ENCODE measurements around the gene CLDND2.

DNA sequence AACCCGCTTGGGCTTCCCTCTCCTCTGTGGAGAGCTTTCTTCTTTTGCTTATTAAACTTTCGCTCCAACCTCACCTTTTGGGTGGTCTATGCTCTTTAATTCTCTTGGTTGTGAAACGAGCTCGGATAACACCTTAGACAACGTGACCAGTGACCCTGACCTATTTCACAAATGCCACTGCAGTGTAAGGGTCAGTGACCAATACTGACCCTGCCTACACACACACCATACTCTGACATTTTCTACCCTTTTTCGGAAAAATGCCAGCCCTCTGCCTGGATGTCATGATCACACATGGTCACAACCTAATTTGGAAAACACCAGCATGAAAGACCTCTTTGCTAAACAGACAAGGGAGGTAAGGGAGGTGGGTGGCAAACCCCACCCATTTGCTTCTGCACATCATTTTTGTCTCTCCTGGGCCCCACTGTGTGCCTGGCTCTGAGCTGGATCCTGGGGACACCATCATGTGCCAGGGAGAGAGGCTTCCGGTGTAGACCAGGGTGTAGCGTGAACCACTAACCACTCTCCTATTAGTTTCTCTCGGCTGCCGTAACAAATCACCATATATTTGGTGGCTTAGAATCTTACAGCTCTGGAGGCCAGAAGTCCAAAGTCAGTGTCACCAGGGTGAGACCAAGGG, 12.5 kb downstream of the CLDND2 start:
- TF ChIP-seq, protein P1, sequence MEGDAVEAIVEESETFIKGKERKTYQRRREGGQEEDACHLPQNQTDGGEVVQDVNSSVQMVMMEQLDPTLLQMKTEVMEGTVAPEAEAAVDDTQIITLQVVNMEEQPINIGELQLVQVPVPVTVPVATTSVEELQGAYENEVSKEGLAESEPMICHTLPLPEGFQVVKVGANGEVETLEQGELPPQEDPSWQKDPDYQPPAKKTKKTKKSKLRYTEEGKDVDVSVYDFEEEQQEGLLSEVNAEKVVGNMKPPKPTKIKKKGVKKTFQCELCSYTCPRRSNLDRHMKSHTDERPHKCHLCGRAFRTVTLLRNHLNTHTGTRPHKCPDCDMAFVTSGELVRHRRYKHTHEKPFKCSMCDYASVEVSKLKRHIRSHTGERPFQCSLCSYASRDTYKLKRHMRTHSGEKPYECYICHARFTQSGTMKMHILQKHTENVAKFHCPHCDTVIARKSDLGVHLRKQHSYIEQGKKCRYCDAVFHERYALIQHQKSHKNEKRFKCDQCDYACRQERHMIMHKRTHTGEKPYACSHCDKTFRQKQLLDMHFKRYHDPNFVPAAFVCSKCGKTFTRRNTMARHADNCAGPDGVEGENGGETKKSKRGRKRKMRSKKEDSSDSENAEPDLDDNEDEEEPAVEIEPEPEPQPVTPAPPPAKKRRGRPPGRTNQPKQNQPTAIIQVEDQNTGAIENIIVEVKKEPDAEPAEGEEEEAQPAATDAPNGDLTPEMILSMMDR (conservative IDR thresholded peaks at IDR 0.05 in 1 of 2, IDR thresholded peaks at IDR 0.05 in 1 of 2; ENCODE audit: low read depth in 1 of 2, low read length in 2 of 2): no peak
- TF ChIP-seq EZH2 (IDR thresholded peaks at IDR 0.05; ENCODE audit: low read length, missing control alignments): no peak

Data from fibroblast of lung (primary cell).